ENCODE data around the gene SPCS1.

- TF ChIP-seq POLR2A (IDR thresholded peaks at IDR 0.05) (no peak), CTCF (IDR thresholded peaks at IDR 0.05) (no peak)
These were observed 33.8 kb downstream of the SPCS1 start for GRCh38 chr3:52739730-52740129.
